H9 (cell line): ENCODE data around the gene UQCRFS1. TPM values are rescaled to one million over a fixed set of nuclear protein-coding genes. Genes with fewer than 3 reads are reported as not detected.

Experiments used
- DNase-seq: peaks from one replicate; pipeline ENCODE4 v3.0.0-alpha.2; 2017
- H2AFZ ChIP-seq: one replicate; pipeline ENCODE4 v1.6.1; 2013; ENCODE audit warnings: mild to moderate bottlenecking, low read length, control low read depth, moderate library complexity
- H2AK5ac ChIP-seq: 2 replicates; pipeline ENCODE4 v1.6.1; 2013; ENCODE audit warnings: low read length, control low read depth, mixed read lengths; ENCODE audit not compliant: insufficient read length
- H2BK120ac ChIP-seq: one replicate; pipeline ENCODE4 v1.6.1; 2013; ENCODE audit warnings: low read depth, mild to moderate bottlenecking, low read length, control low read depth, inconsistent platforms; ENCODE audit not compliant: poor library complexity, severe bottlenecking
- H2BK12ac ChIP-seq: 2 replicates; pipeline ENCODE4 v1.6.1; 2013; ENCODE audit warnings: low read length, control low read depth, mixed read lengths, low read depth; ENCODE audit not compliant: insufficient read length
- H2BK15ac ChIP-seq: 2 replicates; pipeline ENCODE4 v1.6.1; 2013; ENCODE audit warnings: low read depth, low read length, control low read depth
- H2BK20ac ChIP-seq: one replicate; pipeline ENCODE4 v1.6.1; 2013; ENCODE audit warnings: low read depth, mild to moderate bottlenecking, low read length, control low read depth, inconsistent platforms; ENCODE audit not compliant: poor library complexity, severe bottlenecking
- H2BK5ac ChIP-seq: 2 replicates; pipeline ENCODE4 v1.6.1; 2013; ENCODE audit warnings: low read length, control low read depth, mixed read lengths; ENCODE audit not compliant: insufficient read length
- H3K14ac ChIP-seq: 2 replicates; pipeline ENCODE4 v1.6.1; 2013; ENCODE audit warnings: low read length, control low read depth; ENCODE audit not compliant: insufficient read depth
- H3K18ac ChIP-seq: 2 replicates; pipeline ENCODE4 v1.6.1; 2013; ENCODE audit warnings: low read depth, mild to moderate bottlenecking, mixed read lengths, low read length, control low read depth; ENCODE audit not compliant: insufficient read length
- H3K23ac ChIP-seq: 2 replicates; pipeline ENCODE4 v1.6.1; 2013; ENCODE audit warnings: low read length, control low read depth, mixed read lengths, low read depth; ENCODE audit not compliant: insufficient read length
- H3K23me2 ChIP-seq: 2 replicates; pipeline ENCODE4 v1.6.1; 2013; ENCODE audit warnings: low read depth, mild to moderate bottlenecking, mixed read lengths, low read length, control low read depth; ENCODE audit not compliant: insufficient read length, poor library complexity, severe bottlenecking
- H3K27ac ChIP-seq: 2 replicates; pipeline ENCODE4 v1.5.1; 2013; ENCODE audit warnings: low read length, control low read depth, mixed read lengths, low read depth; ENCODE audit not compliant: insufficient read length
- H3K27me3 ChIP-seq: 2 replicates; pipeline ENCODE4 v1.6.1; 2013; ENCODE audit warnings: low read length, control low read depth, inconsistent platforms; ENCODE audit not compliant: insufficient read depth
- H3K4ac ChIP-seq: 2 replicates; pipeline ENCODE4 v1.6.1; 2013; ENCODE audit warnings: low read depth, mild to moderate bottlenecking, control low read depth, inconsistent platforms, low read length, moderate library complexity
- H3K4me1 ChIP-seq: 2 replicates; pipeline ENCODE4 v1.6.1; 2013; ENCODE audit warnings: low read length, control low read depth, inconsistent platforms; ENCODE audit not compliant: insufficient read depth
- H3K4me2 ChIP-seq: 2 replicates; pipeline ENCODE4 v1.6.1; 2013; ENCODE audit warnings: low read length, control low read depth, mixed read lengths; ENCODE audit not compliant: insufficient read length, insufficient read depth
- H3K56ac ChIP-seq: 2 replicates; pipeline ENCODE4 v1.6.1; 2013; ENCODE audit warnings: low read depth, mild to moderate bottlenecking, mixed read lengths, low read length, control low read depth; ENCODE audit not compliant: insufficient read length
- H3K79me1 ChIP-seq: 2 replicates; pipeline ENCODE4 v1.6.1; 2013; ENCODE audit warnings: low read depth, mild to moderate bottlenecking, moderate library complexity, low read length, control low read depth, inconsistent platforms; ENCODE audit not compliant: insufficient read depth, poor library complexity, severe bottlenecking
- H3K79me2 ChIP-seq: 2 replicates; pipeline ENCODE4 v1.6.1; 2013; ENCODE audit warnings: low read length, control low read depth, inconsistent platforms; ENCODE audit not compliant: insufficient read depth
- H3K9ac ChIP-seq: 2 replicates; pipeline ENCODE4 v1.6.1; 2013; ENCODE audit warnings: low read length, control low read depth, mixed read lengths; ENCODE audit not compliant: insufficient read length; ENCODE audit errors: extremely low read depth
- H3K9me3 ChIP-seq: one replicate; pipeline ENCODE4 v1.6.1; 2013; ENCODE audit warnings: low read depth, low read length, inconsistent platforms; ENCODE audit not compliant: control insufficient read depth
- H3T11ph ChIP-seq: one replicate; pipeline ENCODE4 v1.6.1; 2013; ENCODE audit warnings: mild to moderate bottlenecking, low read length, control low read depth, inconsistent platforms
- H4K20me1 ChIP-seq: one replicate; pipeline ENCODE4 v1.6.1; 2013; ENCODE audit not compliant: control insufficient read depth, insufficient read length, insufficient read depth
- H4K5ac ChIP-seq: 2 replicates; pipeline ENCODE4 v1.6.1; 2013; ENCODE audit warnings: low read depth, mild to moderate bottlenecking, mixed read lengths, low read length, control low read depth; ENCODE audit not compliant: insufficient read length
- H4K8ac ChIP-seq: replicated peaks from 2 replicates; pipeline ENCODE4 v1.6.1; 2013; ENCODE audit warnings: low read length, control low read depth, mixed read lengths, low read depth; ENCODE audit not compliant: insufficient read length
- H4K91ac ChIP-seq: 2 replicates; pipeline ENCODE4 v1.6.1; 2013; ENCODE audit warnings: low read depth, mild to moderate bottlenecking, moderate library complexity, mixed read lengths, low read length, control low read depth; ENCODE audit not compliant: insufficient read length
- H3K27ac Mint-ChIP-seq, 3 experiments: 2 replicates in 2 of 3; 3 replicates in 1 of 3; pipeline ENCODE4 v1.8.0; 2020 to 2021; ENCODE audit warnings: mixed read lengths in 3 of 3, mild to moderate bottlenecking in 1 of 3, moderate library complexity in 1 of 3
- H3K27me3 Mint-ChIP-seq: 2 replicates; pipeline ENCODE4 v1.8.0; 2021; ENCODE audit warnings: low read depth, mild to moderate bottlenecking, moderate library complexity, mixed read lengths
- H3K36me3 Mint-ChIP-seq, 3 experiments: 2 replicates in 2 of 3; 3 replicates in 1 of 3; pipeline ENCODE4 v1.8.0; 2020 to 2021; ENCODE audit warnings: low read depth in 3 of 3, mixed read lengths in 3 of 3; ENCODE audit not compliant: insufficient read depth in 1 of 3
- H3K4me1 Mint-ChIP-seq, 2 experiments: 2 replicates each; pipeline ENCODE4 v1.8.0; 2020; ENCODE audit warnings: mixed read lengths in 2 of 2
- H3K4me3 Mint-ChIP-seq, 2 experiments: 2 replicates in 1 of 2; 3 replicates in 1 of 2; pipeline ENCODE4 v1.8.0; 2020 to 2021; ENCODE audit warnings: mild to moderate bottlenecking in 2 of 2, mixed read lengths in 2 of 2, moderate library complexity in 1 of 2
- H3K9me3 Mint-ChIP-seq, 2 experiments: 2 replicates in 1 of 2; 3 replicates in 1 of 2; pipeline ENCODE4 v1.8.0; 2020; ENCODE audit warnings: mild to moderate bottlenecking in 2 of 2, mixed read lengths in 2 of 2, moderate library complexity in 1 of 2
- WGBS: extraction: QIAGEN DNeasy Blood & Tissue Kit; methylation state at CpG from one replicate; pipeline ENCODE4 v1.1.7; 2013; ENCODE audit warnings: missing lambda C conversion rate, low lambda C conversion rate, mixed read lengths; ENCODE audit not compliant: insufficient read length; ENCODE audit errors: extremely low coverage; 5-methylcytosine and 5-hydroxymethylcytosine counted together
- total RNA-seq: library from RNA; stranded (reverse); gene quantifications from 2 replicates; pipeline ENCODE4 v1.2.1, GENCODE V29; 2021
- TF ChIP-seq, protein P1 (sequence below): fragments of 200-600 bp; sonication (generic); conservative IDR thresholded peaks from 3 replicates; pipeline ENCODE4 v1.8.0; 2021; ENCODE audit warnings: antibody characterized with exemption, mild to moderate bottlenecking

Gene UQCRFS1
- total RNA-seq, 1 experiment from 2014 or later, result 46.1 TPM

GRCh38 chr19:29217616-29218015 lies 4.7 kb upstream of the UQCRFS1 start:
- H3K23ac ChIP-seq, result no peak overlapping the region
- no peaks in the 10 kb centered on the region for H3K27me3 ChIP-seq
- H2BK12ac ChIP-seq, result no peak overlapping the region
- no peak overlapping the region for H3K27ac Mint-ChIP-seq
- H2AFZ ChIP-seq, result no peak overlapping the region
- no peak overlapping the region for H4K8ac ChIP-seq
- no peak overlapping the region for H4K91ac ChIP-seq
- no peak overlapping the region for H3K14ac ChIP-seq
- H2AK5ac ChIP-seq, result no peak overlapping the region
- H3K27ac ChIP-seq, result no peak overlapping the region
- H3K36me3 Mint-ChIP-seq, result no peaks in the 10 kb centered on the region
- no peak overlapping the region for H4K5ac ChIP-seq
- no peak overlapping the region for H2BK5ac ChIP-seq
- H3K79me1 ChIP-seq, result no peaks in the 10 kb centered on the region
- no peak overlapping the region for H2BK15ac ChIP-seq
- H2BK120ac ChIP-seq, result no peak overlapping the region
- H3K9ac ChIP-seq, result no peak overlapping the region
- H3K4me1 ChIP-seq, result no peaks in the 10 kb centered on the region; the same call in 1 of the 2 replicates
- H3K4me2 ChIP-seq, result no peak overlapping the region
- H4K20me1 ChIP-seq, result no peaks in the 10 kb centered on the region
- no peak overlapping the region for H3K4ac ChIP-seq
- H3K4me1 Mint-ChIP-seq, result peaks cover 19 to 22% of the 10 kb centered on the region in 2 experiments
- no peak overlapping the region for H3K4me3 Mint-ChIP-seq
- peaks cover 6% of the 10 kb centered on the region for H3K27me3 Mint-ChIP-seq
- H3T11ph ChIP-seq, result no peak overlapping the region
- H3K23me2 ChIP-seq, result no peaks in the 10 kb centered on the region
- H3K79me2 ChIP-seq, result peaks cover under 1% of the 10 kb centered on the region; the same call in 1 of the 2 replicates
- H3K9me3 Mint-ChIP-seq, result no peaks in the 10 kb centered on the region
- no peaks in the 10 kb centered on the region for H3K9me3 ChIP-seq
- TF ChIP-seq, protein P1, sequence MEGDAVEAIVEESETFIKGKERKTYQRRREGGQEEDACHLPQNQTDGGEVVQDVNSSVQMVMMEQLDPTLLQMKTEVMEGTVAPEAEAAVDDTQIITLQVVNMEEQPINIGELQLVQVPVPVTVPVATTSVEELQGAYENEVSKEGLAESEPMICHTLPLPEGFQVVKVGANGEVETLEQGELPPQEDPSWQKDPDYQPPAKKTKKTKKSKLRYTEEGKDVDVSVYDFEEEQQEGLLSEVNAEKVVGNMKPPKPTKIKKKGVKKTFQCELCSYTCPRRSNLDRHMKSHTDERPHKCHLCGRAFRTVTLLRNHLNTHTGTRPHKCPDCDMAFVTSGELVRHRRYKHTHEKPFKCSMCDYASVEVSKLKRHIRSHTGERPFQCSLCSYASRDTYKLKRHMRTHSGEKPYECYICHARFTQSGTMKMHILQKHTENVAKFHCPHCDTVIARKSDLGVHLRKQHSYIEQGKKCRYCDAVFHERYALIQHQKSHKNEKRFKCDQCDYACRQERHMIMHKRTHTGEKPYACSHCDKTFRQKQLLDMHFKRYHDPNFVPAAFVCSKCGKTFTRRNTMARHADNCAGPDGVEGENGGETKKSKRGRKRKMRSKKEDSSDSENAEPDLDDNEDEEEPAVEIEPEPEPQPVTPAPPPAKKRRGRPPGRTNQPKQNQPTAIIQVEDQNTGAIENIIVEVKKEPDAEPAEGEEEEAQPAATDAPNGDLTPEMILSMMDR, result no peak
- no peak for DNase-seq
- no peak overlapping the region for H3K18ac ChIP-seq
- no peak overlapping the region for H2BK20ac ChIP-seq
- H3K56ac ChIP-seq, result no peak overlapping the region
- no CpG with 5 or more reads among the region's 7 CpGs for WGBS
